Stomach (tissue), 4 donors: Measurements from ENCODE around the gene AKAP7.

Experiments used
- POLR2A ChIP-seq, 4 donors: fragments of 450-650 bp; IDR thresholded peaks; one replicate each; pipeline ENCODE4 v1.6.1; 2016; ENCODE audit warnings: antibody characterized with exemption in 4 of 4, control low read depth in 2 of 4, mild to moderate bottlenecking in 1 of 4, moderate library complexity in 1 of 4
- TF ChIP-seq, protein P1 (sequence below), 7 experiments: fragments of 450-650 bp in 4 of 7; fragments of 200-600 bp in 3 of 7; sonication (generic) in 3 of 7; IDR thresholded peaks; one replicate each; pipeline ENCODE4 v1.5.1; 2016 to 2019; ENCODE audit warnings: antibody characterized with exemption in 7 of 7, control low read depth in 2 of 7, mild to moderate bottlenecking in 1 of 7

DNA sequence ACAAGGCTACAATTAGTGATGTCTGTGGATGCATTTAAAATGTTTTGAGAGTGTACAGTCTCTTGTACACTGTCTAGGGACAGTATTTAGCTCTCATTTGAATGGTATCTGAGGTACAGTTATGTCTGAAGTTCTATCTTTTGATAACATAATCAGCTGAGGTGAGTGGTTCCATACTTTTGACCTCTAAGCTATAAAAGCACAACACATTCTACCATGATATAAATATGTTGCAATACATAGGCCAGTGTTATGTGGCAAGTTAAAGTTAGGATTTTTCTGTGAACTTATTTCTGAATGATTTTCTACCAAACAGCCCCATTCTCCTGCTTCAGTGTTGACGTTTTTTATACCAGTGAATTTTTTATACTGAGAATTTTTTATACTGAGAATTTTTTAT lies 77.6 kb downstream of the AKAP7 start:
- no peak for TF ChIP-seq POLR2A (IDR thresholded peaks at IDR 0.05)
- TF ChIP-seq, protein P1, sequence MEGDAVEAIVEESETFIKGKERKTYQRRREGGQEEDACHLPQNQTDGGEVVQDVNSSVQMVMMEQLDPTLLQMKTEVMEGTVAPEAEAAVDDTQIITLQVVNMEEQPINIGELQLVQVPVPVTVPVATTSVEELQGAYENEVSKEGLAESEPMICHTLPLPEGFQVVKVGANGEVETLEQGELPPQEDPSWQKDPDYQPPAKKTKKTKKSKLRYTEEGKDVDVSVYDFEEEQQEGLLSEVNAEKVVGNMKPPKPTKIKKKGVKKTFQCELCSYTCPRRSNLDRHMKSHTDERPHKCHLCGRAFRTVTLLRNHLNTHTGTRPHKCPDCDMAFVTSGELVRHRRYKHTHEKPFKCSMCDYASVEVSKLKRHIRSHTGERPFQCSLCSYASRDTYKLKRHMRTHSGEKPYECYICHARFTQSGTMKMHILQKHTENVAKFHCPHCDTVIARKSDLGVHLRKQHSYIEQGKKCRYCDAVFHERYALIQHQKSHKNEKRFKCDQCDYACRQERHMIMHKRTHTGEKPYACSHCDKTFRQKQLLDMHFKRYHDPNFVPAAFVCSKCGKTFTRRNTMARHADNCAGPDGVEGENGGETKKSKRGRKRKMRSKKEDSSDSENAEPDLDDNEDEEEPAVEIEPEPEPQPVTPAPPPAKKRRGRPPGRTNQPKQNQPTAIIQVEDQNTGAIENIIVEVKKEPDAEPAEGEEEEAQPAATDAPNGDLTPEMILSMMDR (IDR thresholded peaks at IDR 0.05) = no peak
